ENCODE measurements around the gene CYSRT1.

Gene CYSRT1

DNA sequence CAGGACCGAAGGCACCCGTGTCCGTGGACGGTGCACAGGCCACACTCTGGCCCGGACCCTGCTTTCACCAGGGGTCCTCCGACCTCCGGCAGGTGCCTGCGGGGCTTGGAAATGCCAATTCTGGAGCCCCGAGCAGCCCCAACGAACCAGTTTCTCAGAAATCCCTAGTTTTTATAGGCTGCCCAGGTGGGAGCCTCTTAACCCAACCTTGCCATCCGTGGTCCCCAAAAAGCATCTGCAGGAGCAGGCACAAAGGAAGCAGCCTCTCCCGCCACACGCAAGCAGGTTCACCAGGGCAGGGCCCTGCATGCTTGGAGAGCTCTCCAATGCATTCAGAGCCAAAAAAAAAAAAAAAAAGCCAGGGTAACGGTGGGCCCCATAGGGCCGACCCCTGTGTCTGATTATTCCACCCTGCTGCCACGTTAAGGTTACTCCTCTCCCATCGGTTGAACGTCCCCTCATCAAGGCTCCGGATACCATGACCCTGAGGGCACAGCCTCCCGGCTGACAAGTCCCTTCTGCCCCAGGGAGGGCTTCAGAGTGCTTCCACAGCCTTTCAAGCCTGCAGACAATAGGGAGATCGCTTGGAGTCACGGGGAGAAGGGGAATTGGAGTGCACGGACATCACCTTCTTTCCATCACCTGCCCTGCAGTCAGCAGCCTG is 23.6 kb upstream of the CYSRT1 start:
- DNase-seq (ENCODE audit: low read depth): no peak
- TF ChIP-seq, protein P1, sequence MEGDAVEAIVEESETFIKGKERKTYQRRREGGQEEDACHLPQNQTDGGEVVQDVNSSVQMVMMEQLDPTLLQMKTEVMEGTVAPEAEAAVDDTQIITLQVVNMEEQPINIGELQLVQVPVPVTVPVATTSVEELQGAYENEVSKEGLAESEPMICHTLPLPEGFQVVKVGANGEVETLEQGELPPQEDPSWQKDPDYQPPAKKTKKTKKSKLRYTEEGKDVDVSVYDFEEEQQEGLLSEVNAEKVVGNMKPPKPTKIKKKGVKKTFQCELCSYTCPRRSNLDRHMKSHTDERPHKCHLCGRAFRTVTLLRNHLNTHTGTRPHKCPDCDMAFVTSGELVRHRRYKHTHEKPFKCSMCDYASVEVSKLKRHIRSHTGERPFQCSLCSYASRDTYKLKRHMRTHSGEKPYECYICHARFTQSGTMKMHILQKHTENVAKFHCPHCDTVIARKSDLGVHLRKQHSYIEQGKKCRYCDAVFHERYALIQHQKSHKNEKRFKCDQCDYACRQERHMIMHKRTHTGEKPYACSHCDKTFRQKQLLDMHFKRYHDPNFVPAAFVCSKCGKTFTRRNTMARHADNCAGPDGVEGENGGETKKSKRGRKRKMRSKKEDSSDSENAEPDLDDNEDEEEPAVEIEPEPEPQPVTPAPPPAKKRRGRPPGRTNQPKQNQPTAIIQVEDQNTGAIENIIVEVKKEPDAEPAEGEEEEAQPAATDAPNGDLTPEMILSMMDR (IDR thresholded peaks at IDR 0.05; ENCODE audit: insufficient read depth, low read depth, low read length, missing control alignments): no peak
- H3K4me3 ChIP-seq (ENCODE audit: low read length): peak overlapping the region; percentile 64

DNA sequence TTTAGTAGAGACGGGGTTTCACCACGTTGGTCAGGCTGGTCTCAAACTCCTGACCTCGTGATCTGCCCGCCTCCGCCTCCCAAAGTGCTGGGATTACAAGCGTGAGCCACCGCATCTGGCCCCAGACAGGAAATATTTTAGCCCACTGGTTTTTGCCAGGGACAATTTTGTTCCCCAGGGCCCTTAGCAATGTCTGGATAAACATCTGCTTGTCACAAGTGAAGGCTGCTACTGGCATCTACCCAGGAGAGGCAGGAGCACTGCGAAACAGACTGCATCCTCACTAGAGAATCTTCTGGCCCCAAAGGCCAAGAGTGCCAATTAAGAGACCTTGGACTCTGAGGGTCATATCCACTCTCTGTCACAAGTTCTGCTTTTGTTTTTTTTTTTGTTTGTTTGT is 22.0 kb upstream of the CYSRT1 start:
- no peak for DNase-seq (ENCODE audit: low read depth)
- TF ChIP-seq, protein P1 (IDR thresholded peaks at IDR 0.05; ENCODE audit: insufficient read depth, low read depth, low read length, missing control alignments): no peak
- no peak overlapping the region for H3K4me3 ChIP-seq (ENCODE audit: low read length)

DNA sequence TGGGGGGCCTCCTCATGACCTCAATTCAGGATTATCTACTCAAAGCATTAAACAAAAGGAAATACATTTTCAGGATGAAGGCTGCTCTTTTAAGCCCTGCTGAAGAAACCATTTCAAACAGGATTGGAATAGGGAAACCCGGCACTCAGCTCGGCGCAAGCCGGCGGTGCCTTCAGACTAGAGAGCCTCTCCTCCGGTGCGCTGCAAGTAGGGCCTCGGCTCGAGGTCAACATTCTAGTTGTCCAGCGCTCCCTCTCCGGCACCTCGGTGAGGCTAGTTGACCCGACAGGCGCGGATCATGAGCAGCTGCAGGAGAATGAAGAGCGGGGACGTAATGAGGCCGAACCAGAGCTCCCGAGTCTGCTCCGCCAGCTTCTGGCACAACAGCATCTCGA is 20.2 kb upstream of the CYSRT1 start:
- TF ChIP-seq, protein P1 (IDR thresholded peaks at IDR 0.05; ENCODE audit: insufficient read depth, low read depth, low read length, missing control alignments): no peak
- DNase-seq (ENCODE audit: low read depth): no peak
- H3K4me3 ChIP-seq (ENCODE audit: low read length): peak overlapping the region; percentile 97

DNA sequence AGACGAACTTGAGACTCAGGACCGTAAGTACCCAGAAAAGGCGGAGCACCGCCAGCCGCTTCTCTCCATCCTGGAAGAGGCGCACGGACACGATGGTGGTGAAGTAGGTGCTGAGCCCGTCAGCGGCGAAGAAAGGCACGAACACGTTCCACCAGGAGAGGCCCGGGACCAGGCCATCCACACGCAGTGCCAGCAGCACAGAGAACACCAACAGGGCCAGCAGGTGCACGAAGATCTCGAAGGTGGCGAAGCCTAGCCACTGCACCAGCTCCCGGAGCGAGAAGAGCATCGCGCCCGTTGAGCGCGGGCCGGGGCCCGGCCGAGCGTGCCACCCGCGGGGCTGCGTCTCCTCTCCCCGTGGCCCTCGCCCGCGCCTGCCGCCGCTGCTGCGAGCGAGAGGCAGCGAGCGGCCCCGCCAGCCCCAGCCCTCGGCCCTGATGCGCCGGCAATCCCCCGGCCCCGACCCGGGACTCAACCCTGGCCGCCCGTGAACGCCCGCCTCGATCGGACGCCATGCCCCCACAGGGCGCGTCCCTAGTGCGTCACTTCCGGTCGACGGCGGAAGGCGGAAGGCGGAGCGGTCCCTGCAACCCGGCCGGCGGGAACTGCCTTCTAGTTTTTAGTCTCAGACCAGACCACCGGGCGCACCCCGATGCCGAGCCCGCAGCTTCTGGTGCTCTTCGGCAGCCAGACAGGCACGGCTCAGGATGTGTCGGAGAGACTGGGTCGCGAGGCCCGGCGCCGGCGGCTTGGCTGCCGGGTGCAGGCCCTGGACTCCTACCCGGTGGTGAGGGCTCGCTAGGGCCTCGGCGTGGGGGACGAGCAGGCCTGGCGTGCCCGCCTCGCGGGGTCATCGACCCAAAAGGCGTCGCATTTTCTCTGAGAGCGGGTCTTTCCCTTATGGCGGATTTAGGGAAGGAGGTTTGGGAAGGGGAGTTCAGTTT is 19.6 kb upstream of the CYSRT1 start, which contains the start of the genes NDOR1 and TMEM203:
NDOR1 (plus strand) TSS at position 575 of the 944 bp plus-strand sequence; CDS start at position 653, 78 bp downstream.
TMEM203 (minus strand) TSS at position 523 of the 944 bp plus-strand sequence; CDS start at position 289, 234 bp downstream.
- TF ChIP-seq, protein P1 (IDR thresholded peaks at IDR 0.05; ENCODE audit: insufficient read depth, low read depth, low read length, missing control alignments): no peak
- H3K4me3 ChIP-seq (ENCODE audit: low read length): peak within 1 kb of the TSS; percentile 97
- DNase-seq (ENCODE audit: low read depth): peak; percentile 89

DNA sequence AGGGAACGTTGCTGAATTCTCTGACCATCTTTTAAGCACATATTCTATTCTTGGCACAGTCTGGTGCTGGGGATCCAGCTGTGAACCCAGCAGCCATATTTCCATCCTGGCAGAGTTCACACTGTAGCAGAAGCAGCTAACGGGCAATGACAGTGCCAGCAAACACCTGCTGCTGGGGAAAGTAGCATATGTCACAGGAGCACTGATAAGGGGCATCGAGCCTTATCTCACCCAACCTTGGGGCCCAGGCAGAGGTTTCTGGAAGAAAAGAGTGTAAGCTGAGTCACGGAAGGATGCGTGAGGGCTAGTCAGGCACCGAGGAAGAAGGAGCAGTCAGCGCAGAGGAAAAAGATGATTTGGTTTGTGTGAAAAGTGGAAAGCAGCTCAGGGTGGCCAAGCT is 18.4 kb upstream of the CYSRT1 start:
- H3K4me3 ChIP-seq (ENCODE audit: low read length): peak overlapping the region; percentile 97
- no peak for DNase-seq (ENCODE audit: low read depth)
- TF ChIP-seq, protein P1 (IDR thresholded peaks at IDR 0.05; ENCODE audit: insufficient read depth, low read depth, low read length, missing control alignments): no peak

DNA sequence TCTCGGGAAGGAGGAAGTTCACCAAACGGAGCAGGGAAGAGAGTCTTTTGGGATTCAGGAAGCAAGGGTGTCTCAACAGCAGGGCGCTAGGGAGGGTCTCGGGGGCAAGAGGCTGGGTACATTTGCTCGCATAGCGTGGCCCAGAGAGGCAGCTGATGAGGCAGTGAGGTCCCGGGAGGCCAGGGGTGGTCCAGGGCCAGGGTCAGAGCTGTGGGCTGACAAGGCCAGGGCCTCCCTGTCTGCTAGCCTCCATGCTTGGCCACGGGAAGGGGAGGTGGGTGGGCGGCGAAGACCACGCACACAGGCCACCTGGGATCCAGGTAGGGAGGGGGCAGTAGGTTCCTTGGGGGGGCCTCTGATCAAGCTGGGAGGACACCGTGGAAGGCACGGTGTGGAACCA is 13.4 kb upstream of the CYSRT1 start:
- TF ChIP-seq, protein P1 (IDR thresholded peaks at IDR 0.05; ENCODE audit: insufficient read depth, low read depth, low read length, missing control alignments): no peak
- no peak overlapping the region for H3K4me3 ChIP-seq (ENCODE audit: low read length)
- no peak for DNase-seq (ENCODE audit: low read depth)

Data from epithelial cell of esophagus (primary cell).